Breast epithelium (tissue), 4 donors: ENCODE measurements around the gene NECTIN1. TPM values are rescaled to one million over a fixed set of nuclear protein-coding genes. Genes with fewer than 3 reads are reported as not detected.

Source experiments
- DNase-seq, 2 donors: peaks; one replicate each; pipeline ENCODE4 v3.0.0-alpha.2; 2019; ENCODE audit warnings: low spot score in 2 of 2
- H3K27ac ChIP-seq, 2 donors: fragments of 200-600 bp; sonication (generic) in 1 of 2; one replicate each; pipeline ENCODE4 v1.5.1; 2016 to 2019; ENCODE audit warnings: mild to moderate bottlenecking in 1 of 2
- H3K27me3 ChIP-seq, 2 donors: fragments of 200-600 bp; sonication (generic) in 1 of 2; one replicate each; pipeline versions ENCODE4 v1.5.1 to v1.6.0; 2017 to 2019; ENCODE audit warnings: control low read depth in 1 of 2, mild to moderate bottlenecking in 1 of 2
- H3K36me3 ChIP-seq: fragments of 200-600 bp; one replicate; pipeline ENCODE4 v1.5.1; 2019
- H3K4me1 ChIP-seq, 2 donors: fragments of 200-600 bp; sonication (generic); one replicate each; pipeline ENCODE4 v1.5.1; 2016 to 2019; ENCODE audit warnings: control low read depth in 1 of 2
- H3K4me3 ChIP-seq, 3 donors: fragments of 200-600 bp; sonication (generic); 1 replicate in 2 of 3; 2 replicates in 1 of 3; pipeline ENCODE4 v1.5.1; 2016 to 2019; ENCODE audit warnings: mild to moderate bottlenecking in 3 of 3, moderate library complexity in 2 of 3
- H3K9me3 ChIP-seq, 2 donors: fragments of 200-600 bp; sonication (generic) in 1 of 2; one replicate each; pipeline ENCODE4 v1.5.1; 2016 to 2019; ENCODE audit warnings: control low read depth in 1 of 2
- POLR2A ChIP-seq: fragments of 450-650 bp; IDR thresholded peaks from one replicate; pipeline ENCODE4 v1.6.1; 2016; ENCODE audit warnings: antibody characterized with exemption, mild to moderate bottlenecking, moderate library complexity
- POLR2AphosphoS5 ChIP-seq, 3 donors: sonication (generic); formaldehyde crosslinking; IDR thresholded peaks; one replicate each; pipeline ENCODE4 v1.6.1; 2017; ENCODE audit warnings: antibody characterized with exemption in 3 of 3
- intact Hi-C: fragments of 100-400 bp; cut with DNase I; formaldehyde crosslinking; loops from one replicate; pipeline ENCODE4 v1.15.1; 2023; ENCODE audit warnings: low total_unique reads
- total RNA-seq, 3 donors: library from RNA; depleted of rRNA; stranded (reverse); fragments of >200 nt; gene quantifications; one replicate each; pipeline ENCODE4 v1.1.0, GENCODE V29; 2016
- TF ChIP-seq, protein P1 (sequence below), 3 donors: fragments of 450-650 bp; IDR thresholded peaks; one replicate each; pipeline ENCODE4 v1.5.1; 2016 to 2017; ENCODE audit warnings: antibody characterized with exemption in 3 of 3, mild to moderate bottlenecking in 3 of 3, moderate library complexity in 3 of 3

The NECTIN1 gene
- total RNA-seq, 3 donors from 2014 or later = 2.6 to 6.6 (median 4.5) TPM

DNA sequence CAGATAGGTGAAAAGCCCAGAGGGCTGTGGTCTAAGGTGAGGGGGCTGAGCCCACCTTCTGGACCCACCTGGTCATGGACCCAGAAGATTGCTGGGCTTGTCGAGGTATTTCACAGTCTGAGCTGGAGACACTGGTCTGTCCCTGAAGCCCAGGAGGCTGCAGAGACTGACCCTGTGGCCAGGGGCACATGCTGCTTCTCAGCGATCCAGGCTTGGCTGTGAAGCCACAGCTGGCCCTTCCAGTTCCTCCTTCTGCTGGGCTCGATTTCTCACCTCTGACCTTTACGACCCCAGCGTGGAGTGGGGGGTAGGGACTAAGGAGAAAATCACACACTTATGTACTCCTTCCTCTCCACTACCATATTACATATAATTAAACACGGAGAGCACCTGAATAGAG, 88.5 kb downstream of the NECTIN1 start:
- TF ChIP-seq POLR2A (no peak), POLR2AphosphoS5 (IDR thresholded peaks at IDR 0.05) (no peak)
- TF ChIP-seq, protein P1, sequence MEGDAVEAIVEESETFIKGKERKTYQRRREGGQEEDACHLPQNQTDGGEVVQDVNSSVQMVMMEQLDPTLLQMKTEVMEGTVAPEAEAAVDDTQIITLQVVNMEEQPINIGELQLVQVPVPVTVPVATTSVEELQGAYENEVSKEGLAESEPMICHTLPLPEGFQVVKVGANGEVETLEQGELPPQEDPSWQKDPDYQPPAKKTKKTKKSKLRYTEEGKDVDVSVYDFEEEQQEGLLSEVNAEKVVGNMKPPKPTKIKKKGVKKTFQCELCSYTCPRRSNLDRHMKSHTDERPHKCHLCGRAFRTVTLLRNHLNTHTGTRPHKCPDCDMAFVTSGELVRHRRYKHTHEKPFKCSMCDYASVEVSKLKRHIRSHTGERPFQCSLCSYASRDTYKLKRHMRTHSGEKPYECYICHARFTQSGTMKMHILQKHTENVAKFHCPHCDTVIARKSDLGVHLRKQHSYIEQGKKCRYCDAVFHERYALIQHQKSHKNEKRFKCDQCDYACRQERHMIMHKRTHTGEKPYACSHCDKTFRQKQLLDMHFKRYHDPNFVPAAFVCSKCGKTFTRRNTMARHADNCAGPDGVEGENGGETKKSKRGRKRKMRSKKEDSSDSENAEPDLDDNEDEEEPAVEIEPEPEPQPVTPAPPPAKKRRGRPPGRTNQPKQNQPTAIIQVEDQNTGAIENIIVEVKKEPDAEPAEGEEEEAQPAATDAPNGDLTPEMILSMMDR (IDR thresholded peaks at IDR 0.05) = no peak
- no peaks in the 10 kb centered on the region for H3K9me3 ChIP-seq
- no peak overlapping the region for H3K27ac ChIP-seq
- intact Hi-C loops = no loop called here
- H3K4me3 ChIP-seq = no peak overlapping the region
- H3K27me3 ChIP-seq = no peaks in the 10 kb centered on the region
- no peaks in the 10 kb centered on the region for H3K36me3 ChIP-seq
- DNase-seq = no peak
- H3K4me1 ChIP-seq = no peaks in the 10 kb centered on the region

DNA sequence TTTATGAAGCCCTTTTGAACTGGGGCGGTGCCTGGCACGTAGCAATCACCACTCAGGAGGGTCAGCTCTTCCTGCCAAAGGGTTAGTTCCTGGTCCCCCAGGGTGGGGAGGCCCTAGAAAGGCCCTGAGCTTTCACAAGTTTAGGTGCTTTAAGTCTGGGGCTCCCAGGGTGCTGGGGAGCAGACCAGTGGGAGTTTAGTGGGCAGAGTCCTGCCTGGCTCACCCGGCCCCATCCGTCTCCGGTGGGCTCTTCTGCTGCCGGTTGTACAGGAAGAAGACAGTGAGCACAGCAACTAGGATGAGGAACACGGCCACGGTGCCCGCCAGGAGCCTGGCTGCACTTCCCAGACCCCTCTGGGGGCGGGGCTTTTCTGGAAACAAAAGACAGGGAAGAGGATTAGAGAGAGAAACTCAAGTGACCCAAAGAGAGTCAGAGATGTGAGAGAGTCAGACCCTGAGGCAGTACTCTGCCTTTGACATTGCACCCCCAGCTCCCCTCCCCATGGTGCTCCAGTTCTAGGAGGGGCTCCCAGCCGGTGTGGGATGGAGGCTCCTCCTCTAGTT, 89.3 kb downstream of the NECTIN1 start:
- no peaks in the 10 kb centered on the region for H3K27me3 ChIP-seq
- H3K36me3 ChIP-seq = no peaks in the 10 kb centered on the region
- intact Hi-C loops = no loop called here
- H3K4me1 ChIP-seq = no peaks in the 10 kb centered on the region
- H3K4me3 ChIP-seq = no peak overlapping the region
- H3K27ac ChIP-seq = no peak overlapping the region
- H3K9me3 ChIP-seq = no peaks in the 10 kb centered on the region
- TF ChIP-seq POLR2A (no peak), POLR2AphosphoS5 (IDR thresholded peaks at IDR 0.05) (no peak)
- TF ChIP-seq, protein P1 (IDR thresholded peaks at IDR 0.05) = no peak
- no peak for DNase-seq

DNA sequence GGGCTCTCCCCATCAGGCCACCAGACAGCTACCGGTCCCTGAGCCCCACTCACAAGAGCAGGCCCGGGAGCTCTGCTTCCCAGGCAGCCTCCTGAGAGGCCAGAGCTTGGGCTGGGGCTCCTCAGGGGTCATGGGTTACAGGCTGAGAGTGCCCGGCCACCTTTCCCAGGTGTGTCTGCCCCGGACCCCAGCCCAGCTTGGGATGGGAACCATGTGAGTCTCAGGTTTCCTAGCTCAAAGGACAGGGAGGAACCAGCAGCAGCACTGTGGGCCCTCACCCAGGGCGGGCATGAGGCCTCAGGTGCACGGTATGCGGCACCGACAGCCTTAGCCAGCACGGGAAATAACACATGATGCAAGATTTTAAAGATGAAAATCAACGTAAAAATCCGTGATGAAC, 90.1 kb downstream of the NECTIN1 start:
- Histone ChIP-seq H3K9me3 (no peaks in the 10 kb centered on the region), H3K4me1 (no peaks in the 10 kb centered on the region), H3K36me3 (no peaks in the 10 kb centered on the region), H3K4me3 (no peak overlapping the region), H3K27ac (no peak overlapping the region), H3K27me3 (no peaks in the 10 kb centered on the region)
- DNase-seq = no peak
- intact Hi-C loops = no loop called here
- TF ChIP-seq, protein P1 (IDR thresholded peaks at IDR 0.05) = no peak
- TF ChIP-seq POLR2A (no peak), POLR2AphosphoS5 (IDR thresholded peaks at IDR 0.05) (no peak)

DNA sequence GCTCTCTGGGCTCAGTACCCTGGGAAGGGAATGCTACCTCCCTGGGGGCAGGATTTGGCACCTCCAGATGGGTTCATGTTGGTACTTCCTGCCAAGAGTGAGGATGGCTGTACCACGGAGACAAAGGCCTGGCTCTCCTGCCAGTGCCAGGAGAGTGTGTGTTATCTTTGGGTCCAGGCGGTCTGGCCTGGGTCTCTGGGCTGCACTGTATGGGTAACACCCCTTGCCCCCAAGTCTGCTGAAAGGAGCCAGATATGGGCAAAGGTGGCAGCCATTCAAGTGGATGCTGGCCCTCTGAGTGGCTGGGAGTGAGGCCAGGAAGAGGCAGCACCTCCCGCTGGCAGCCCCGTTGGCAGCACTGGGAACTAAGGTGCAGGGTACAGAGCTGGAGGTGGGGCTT, 91.5 kb downstream of the NECTIN1 start:
- TF ChIP-seq, protein P1 (IDR thresholded peaks at IDR 0.05) = no peak
- no peak for TF ChIP-seq POLR2AphosphoS5 (IDR thresholded peaks at IDR 0.05)
- no peak for TF ChIP-seq POLR2A
- Histone ChIP-seq H3K4me3 (no peak overlapping the region), H3K27ac (no peak overlapping the region), H3K27me3 (no peaks in the 10 kb centered on the region), H3K36me3 (no peaks in the 10 kb centered on the region), H3K9me3 (no peaks in the 10 kb centered on the region), H3K4me1 (no peaks in the 10 kb centered on the region)
- no peak for DNase-seq
- intact Hi-C loops = no loop called here

DNA sequence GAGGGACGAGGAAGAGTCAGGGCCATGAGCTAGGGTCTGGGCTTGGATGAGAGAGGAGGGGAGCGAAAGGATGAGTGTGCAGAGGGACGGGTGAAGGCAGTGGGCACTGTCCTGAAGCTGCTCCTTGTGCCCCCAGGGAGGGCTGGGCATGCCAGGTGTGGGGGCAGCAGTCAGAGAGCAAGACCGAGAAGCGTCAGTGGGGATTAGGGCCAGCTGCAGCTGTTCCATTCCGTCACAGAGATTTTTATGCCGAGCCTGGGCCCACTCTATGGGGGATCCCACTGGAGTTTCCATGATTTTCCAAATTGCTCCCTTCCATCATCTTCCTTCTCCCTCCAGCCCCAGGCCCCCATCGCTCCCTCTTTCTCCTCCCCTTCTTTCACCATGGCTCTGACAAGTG, 93.2 kb downstream of the NECTIN1 start:
- H3K4me3 ChIP-seq = no peak overlapping the region
- DNase-seq = no peak
- H3K4me1 ChIP-seq = no peaks in the 10 kb centered on the region
- H3K9me3 ChIP-seq = no peaks in the 10 kb centered on the region
- no peaks in the 10 kb centered on the region for H3K36me3 ChIP-seq
- no peak overlapping the region for H3K27ac ChIP-seq
- no peaks in the 10 kb centered on the region for H3K27me3 ChIP-seq
- no peak for TF ChIP-seq POLR2A
- TF ChIP-seq, protein P1 (IDR thresholded peaks at IDR 0.05) = no peak
- no peak for TF ChIP-seq POLR2AphosphoS5 (IDR thresholded peaks at IDR 0.05)
- intact Hi-C loops = no loop called here
